Loucy (cell line): Measurements from ENCODE around the gene SCN4A.
"Not testable (repeated sequence)": the region's sequence is repeated elsewhere in the genome, so short reads cannot be mapped to it uniquely, and the experiment has no call there.

Experiments
- H2AFZ ChIP-seq: fragments of 200-600 bp; sonication (generic); 2 replicates; pipeline ENCODE4 v1.6.0; 2016; ENCODE audit warnings: antibody characterized with exemption, mild to moderate bottlenecking, low read length, moderate library complexity
- H3F3A ChIP-seq: fragments of 200-600 bp; 2 replicates; pipeline ENCODE4 v1.6.0; 2016; ENCODE audit warnings: antibody characterized with exemption, low read depth, mild to moderate bottlenecking
- H3K27me3 ChIP-seq: fragments of 200-600 bp; sonication (generic); 2 replicates; pipeline ENCODE4 v1.6.1; 2014; ENCODE audit warnings: low read length, mild to moderate bottlenecking; ENCODE audit not compliant: insufficient read depth, poor library complexity, severe bottlenecking
- H3K36me3 ChIP-seq: fragments of 200-600 bp; sonication (generic); 2 replicates; pipeline ENCODE4 v1.6.1; 2016; ENCODE audit warnings: low read length; ENCODE audit not compliant: insufficient read depth
- H3K4me1 ChIP-seq: fragments of 200-600 bp; sonication (generic); 2 replicates; pipeline ENCODE4 v1.5.1; 2014; ENCODE audit warnings: low read length, mild to moderate bottlenecking; ENCODE audit not compliant: insufficient read depth, poor library complexity, severe bottlenecking
- H3K4me2 ChIP-seq: fragments of 200-600 bp; sonication (generic); 2 replicates; pipeline ENCODE4 v1.6.0; 2014; ENCODE audit warnings: antibody characterized with exemption, low read length, low read depth, mild to moderate bottlenecking; ENCODE audit not compliant: poor library complexity, severe bottlenecking
- H3K4me3 ChIP-seq: fragments of 200-600 bp; sonication (generic); 2 replicates; pipeline ENCODE4 v1.5.1; 2014; ENCODE audit warnings: low read length, mild to moderate bottlenecking, mixed read lengths; ENCODE audit not compliant: poor library complexity, severe bottlenecking
- H3K79me2 ChIP-seq: fragments of 200-600 bp; sonication (generic); 2 replicates; pipeline ENCODE4 v1.6.1; 2014; ENCODE audit warnings: low read length; ENCODE audit not compliant: insufficient read depth
- H3K9ac ChIP-seq: fragments of 200-600 bp; sonication (generic); 2 replicates; pipeline ENCODE4 v1.6.0; 2014; ENCODE audit warnings: mild to moderate bottlenecking, low read depth, low read length, moderate library complexity; ENCODE audit not compliant: poor library complexity, severe bottlenecking
- H3K9me2 ChIP-seq: fragments of 200-600 bp; sonication (generic); replicated peaks from 2 replicates; pipeline ENCODE4 v1.6.1; 2016; ENCODE audit warnings: low read depth, low read length, mixed read lengths
- H3K9me3 ChIP-seq: fragments of 200-600 bp; sonication (generic); 2 replicates; pipeline ENCODE4 v1.6.1; 2014; ENCODE audit warnings: mild to moderate bottlenecking, antibody characterized with exemption, low read length, low read depth; ENCODE audit not compliant: insufficient read depth
- H4K20me1 ChIP-seq: fragments of 200-600 bp; sonication (generic); 2 replicates; pipeline ENCODE4 v1.6.0; 2014; ENCODE audit warnings: antibody characterized with exemption, low read length, mild to moderate bottlenecking; ENCODE audit not compliant: insufficient read depth, poor library complexity, severe bottlenecking
- EZH2phosphoT487 ChIP-seq: fragments of 200-600 bp; IDR thresholded peaks from 2 replicates; pipeline ENCODE4 v1.6.1; 2018; ENCODE audit warnings: antibody characterized with exemption, mild to moderate bottlenecking, moderate library complexity, borderline replicate concordance
- TF ChIP-seq, protein P1 (sequence below): fragments of 200-600 bp; sonication (generic); conservative IDR thresholded peaks from 2 replicates; pipeline ENCODE4 v1.5.1; 2014; ENCODE audit warnings: mild to moderate bottlenecking, antibody characterized with exemption, low read length

Gene SCN4A

DNA sequence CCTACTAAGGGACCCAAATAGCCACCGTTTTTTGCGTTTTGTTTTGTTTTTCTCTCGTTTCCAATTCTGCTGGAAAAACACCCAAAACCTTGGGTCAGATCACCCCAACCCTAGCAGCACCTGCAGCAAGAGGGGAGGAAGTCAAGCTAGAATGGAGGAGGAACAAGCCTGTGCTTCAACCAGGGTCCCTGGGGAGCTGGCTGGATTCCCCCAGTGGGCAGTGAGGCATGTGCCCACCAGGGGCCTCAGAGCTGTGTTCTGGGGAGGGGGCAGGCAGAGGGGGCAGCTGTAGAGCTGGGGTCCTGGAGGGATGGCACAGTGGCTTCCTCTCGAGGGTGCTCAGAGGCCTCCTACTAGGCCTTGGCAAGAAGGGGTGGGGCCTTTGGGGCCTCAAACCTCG lies 47.1 kb downstream of the SCN4A start:
- no peaks in the 10 kb centered on the region for H3K9me3 ChIP-seq
- H3K4me3 ChIP-seq: no peak overlapping the region
- peaks cover 3% of the 10 kb centered on the region for H4K20me1 ChIP-seq
- peaks cover 13% of the 10 kb centered on the region for H3K79me2 ChIP-seq
- H3K4me1 ChIP-seq: peaks cover 21% of the 10 kb centered on the region
- H3K4me2 ChIP-seq: peak overlapping the region; percentile 36
- H3F3A ChIP-seq: no peaks in the 10 kb centered on the region; the same call in 1 of the 2 replicates
- H3K27me3 ChIP-seq: no peaks in the 10 kb centered on the region
- H2AFZ ChIP-seq: no peak overlapping the region
- peaks cover 6% of the 10 kb centered on the region; the same call in 1 of the 2 replicates for H3K36me3 ChIP-seq
- TF ChIP-seq EZH2phosphoT487: no peak
- TF ChIP-seq, protein P1, sequence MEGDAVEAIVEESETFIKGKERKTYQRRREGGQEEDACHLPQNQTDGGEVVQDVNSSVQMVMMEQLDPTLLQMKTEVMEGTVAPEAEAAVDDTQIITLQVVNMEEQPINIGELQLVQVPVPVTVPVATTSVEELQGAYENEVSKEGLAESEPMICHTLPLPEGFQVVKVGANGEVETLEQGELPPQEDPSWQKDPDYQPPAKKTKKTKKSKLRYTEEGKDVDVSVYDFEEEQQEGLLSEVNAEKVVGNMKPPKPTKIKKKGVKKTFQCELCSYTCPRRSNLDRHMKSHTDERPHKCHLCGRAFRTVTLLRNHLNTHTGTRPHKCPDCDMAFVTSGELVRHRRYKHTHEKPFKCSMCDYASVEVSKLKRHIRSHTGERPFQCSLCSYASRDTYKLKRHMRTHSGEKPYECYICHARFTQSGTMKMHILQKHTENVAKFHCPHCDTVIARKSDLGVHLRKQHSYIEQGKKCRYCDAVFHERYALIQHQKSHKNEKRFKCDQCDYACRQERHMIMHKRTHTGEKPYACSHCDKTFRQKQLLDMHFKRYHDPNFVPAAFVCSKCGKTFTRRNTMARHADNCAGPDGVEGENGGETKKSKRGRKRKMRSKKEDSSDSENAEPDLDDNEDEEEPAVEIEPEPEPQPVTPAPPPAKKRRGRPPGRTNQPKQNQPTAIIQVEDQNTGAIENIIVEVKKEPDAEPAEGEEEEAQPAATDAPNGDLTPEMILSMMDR: no peak
- H3K9me2 ChIP-seq: no peaks in the 10 kb centered on the region
- peak overlapping the region; percentile 48 for H3K9ac ChIP-seq

DNA sequence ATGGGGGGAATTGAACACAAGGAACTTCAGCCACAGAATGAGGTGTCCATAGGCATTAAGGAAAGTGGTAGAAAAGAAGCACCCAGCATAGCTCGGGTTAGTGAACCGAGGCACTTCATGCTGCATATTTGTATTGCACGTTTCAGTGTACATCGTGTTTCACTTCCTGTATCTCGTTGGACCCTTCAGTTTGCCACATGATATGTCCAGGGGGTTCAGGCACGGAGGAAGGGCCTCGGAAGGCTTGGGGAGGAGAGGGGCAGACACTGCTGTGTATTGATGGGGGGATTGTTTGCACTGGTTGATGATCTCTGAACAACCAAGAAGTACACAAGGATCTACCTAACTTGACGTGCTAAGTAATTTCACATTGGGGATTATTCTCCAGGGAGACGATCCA lies 50.3 kb downstream of the SCN4A start:
- H3K9me2 ChIP-seq, H3F3A ChIP-seq, H3K9ac ChIP-seq, H3K4me2 ChIP-seq, H4K20me1 ChIP-seq, H3K9me3 ChIP-seq, H2AFZ ChIP-seq, H3K27me3 ChIP-seq, H3K4me3 ChIP-seq, H3K79me2 ChIP-seq, H3K36me3 ChIP-seq: not testable (repeated sequence)
- H3K4me1 ChIP-seq: peaks cover 23% of the 10 kb centered on the region

GRCh38 chr17:63920779-63921178 lies 51.9 kb downstream of the SCN4A start:
- H3K79me2 ChIP-seq, H3K9me3 ChIP-seq, H3K27me3 ChIP-seq, H3K4me3 ChIP-seq, H2AFZ ChIP-seq, H3F3A ChIP-seq, H4K20me1 ChIP-seq, H3K9ac ChIP-seq, H3K9me2 ChIP-seq, H3K4me2 ChIP-seq, H3K36me3 ChIP-seq: not testable (repeated sequence)
- peaks cover 18% of the 10 kb centered on the region for H3K4me1 ChIP-seq

GRCh38 chr17:63920050-63920449 lies 52.7 kb downstream of the SCN4A start:
- H3K4me1 ChIP-seq: peaks cover 13% of the 10 kb centered on the region
- H3K9me3 ChIP-seq, H3K4me2 ChIP-seq, H3K27me3 ChIP-seq, H3K79me2 ChIP-seq, H4K20me1 ChIP-seq, H3K4me3 ChIP-seq, H3K36me3 ChIP-seq, H3K9ac ChIP-seq, H2AFZ ChIP-seq, H3K9me2 ChIP-seq, H3F3A ChIP-seq: not testable (repeated sequence)

GRCh38 chr17:63919311-63919723 lies 53.4 kb downstream of the SCN4A start:
- Histone ChIP-seq H4K20me1 (no peaks in the 10 kb centered on the region), H2AFZ (no peak overlapping the region), H3K9me2 (no peaks in the 10 kb centered on the region), H3K4me1 (peaks cover 13% of the 10 kb centered on the region), H3K9ac (no peak overlapping the region), H3K9me3 (no peaks in the 10 kb centered on the region), H3K27me3 (no peaks in the 10 kb centered on the region), H3F3A (no peaks in the 10 kb centered on the region), H3K4me2 (peak overlapping the region; percentile 19), H3K79me2 (no peaks in the 10 kb centered on the region), H3K4me3 (no peak overlapping the region), H3K36me3 (no peaks in the 10 kb centered on the region)
- TF ChIP-seq, protein P1: peak; percentile 96
- no peak for TF ChIP-seq EZH2phosphoT487

GRCh38 chr17:63918789-63919305 lies 53.9 kb downstream of the SCN4A start, which contains the start of gene GH1:
TSS of gene GH1 (minus strand) at chr17:63918839. CDS start at chr17:63918776, 63 bp downstream.
- H3K9me2 ChIP-seq, H3K27me3 ChIP-seq, H3K4me3 ChIP-seq, H4K20me1 ChIP-seq, H3F3A ChIP-seq, H2AFZ ChIP-seq, H3K9ac ChIP-seq, H3K9me3 ChIP-seq, H3K36me3 ChIP-seq, H3K79me2 ChIP-seq: not testable (repeated sequence)
- Histone ChIP-seq H3K4me1 (peaks cover 13% of the 10 kb centered on the region), H3K4me2 (peak within 1 kb of the TSS; percentile 19)
